GM12865 (cell line): ENCODE results near the gene SPDYE1.
"Not testable (repeated sequence)": the region's sequence is repeated elsewhere in the genome, so short reads cannot be mapped to it uniquely, and the experiment has no call there.

Experiments used
- DNase-seq: peaks from one replicate; pipeline ENCODE4 v3.0.0; 2010; ENCODE audit warnings: low read depth
- H3K4me3 ChIP-seq: 2 replicates; pipeline ENCODE4 v1.5.1; 2011; ENCODE audit warnings: mild to moderate bottlenecking, low read depth, low read length, control low read depth
- TF ChIP-seq, protein P1 (sequence below): IDR thresholded peaks from 2 replicates; pipeline ENCODE4 v1.5.1; 2011; ENCODE audit warnings: low read length, control low read depth, low read depth, inconsistent platforms; ENCODE audit not compliant: insufficient read depth; ENCODE audit errors: missing control alignments

SPDYE1 gene, protein sequence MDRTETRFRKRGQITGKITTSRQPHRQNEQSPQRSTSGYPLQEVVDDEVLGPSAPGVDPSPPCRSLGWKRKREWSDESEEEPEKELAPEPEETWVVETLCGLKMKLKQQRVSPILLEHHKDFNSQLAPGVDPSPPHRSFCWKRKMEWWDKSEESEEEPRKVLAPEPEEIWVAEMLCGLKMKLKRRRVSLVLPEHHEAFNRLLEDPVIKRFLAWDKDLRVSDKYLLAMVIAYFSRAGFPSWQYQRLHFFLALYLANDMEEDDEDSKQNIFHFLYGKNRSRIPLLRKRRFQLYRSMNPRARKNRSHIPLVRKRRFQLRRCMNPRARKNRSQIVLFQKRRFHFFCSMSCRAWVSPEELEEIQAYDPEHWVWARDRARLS

DNA sequence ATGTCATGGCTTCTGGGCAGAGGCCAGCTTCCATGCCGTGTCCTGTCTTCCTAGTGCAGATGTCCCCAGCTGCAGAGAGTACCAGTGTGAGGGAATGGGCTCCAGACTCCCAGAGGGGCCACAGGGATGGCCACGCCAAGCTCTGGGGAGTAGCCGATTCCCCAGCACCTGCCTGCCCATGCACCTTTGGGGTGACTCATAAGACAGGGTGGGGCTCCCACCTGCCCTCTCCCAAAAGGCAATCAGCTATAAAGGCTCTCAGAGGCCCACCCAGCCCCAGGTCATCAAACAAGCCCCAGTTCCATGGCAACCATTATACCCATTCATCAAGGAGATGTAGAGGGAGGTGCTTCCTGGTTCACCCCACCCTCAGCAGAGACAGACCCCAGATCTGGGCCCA is at the start of gene SPDYE1:
Gene SPDYE1, plus strand, starts transcription at position 366 of the 400 bp plus-strand sequence. CDS start 2,053 bp downstream, outside the sequence.
- not testable (repeated sequence) for H3K4me3 ChIP-seq, DNase-seq

DNA sequence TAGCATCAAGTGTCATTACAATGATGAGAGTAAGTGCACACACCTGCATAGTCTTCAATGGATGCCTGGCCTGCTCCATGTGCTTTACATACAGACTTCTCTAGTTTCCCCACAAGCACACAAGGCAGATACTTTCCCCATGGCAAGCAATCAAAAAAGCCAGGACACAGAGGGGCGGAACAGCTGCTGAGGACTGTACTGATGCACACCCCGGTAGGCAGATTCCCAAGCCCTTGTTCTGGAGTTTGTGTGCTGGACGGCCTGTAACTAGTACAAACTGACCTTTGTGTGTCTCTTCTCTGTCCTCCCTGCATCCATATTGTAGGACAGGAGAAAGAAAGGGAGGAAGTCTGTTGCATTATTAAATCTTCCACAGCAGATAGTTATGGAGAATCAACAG is 45.7 kb upstream of the SPDYE1 start:
- H3K4me3 ChIP-seq = no peak overlapping the region
- no peak for DNase-seq
- TF ChIP-seq, protein P1, sequence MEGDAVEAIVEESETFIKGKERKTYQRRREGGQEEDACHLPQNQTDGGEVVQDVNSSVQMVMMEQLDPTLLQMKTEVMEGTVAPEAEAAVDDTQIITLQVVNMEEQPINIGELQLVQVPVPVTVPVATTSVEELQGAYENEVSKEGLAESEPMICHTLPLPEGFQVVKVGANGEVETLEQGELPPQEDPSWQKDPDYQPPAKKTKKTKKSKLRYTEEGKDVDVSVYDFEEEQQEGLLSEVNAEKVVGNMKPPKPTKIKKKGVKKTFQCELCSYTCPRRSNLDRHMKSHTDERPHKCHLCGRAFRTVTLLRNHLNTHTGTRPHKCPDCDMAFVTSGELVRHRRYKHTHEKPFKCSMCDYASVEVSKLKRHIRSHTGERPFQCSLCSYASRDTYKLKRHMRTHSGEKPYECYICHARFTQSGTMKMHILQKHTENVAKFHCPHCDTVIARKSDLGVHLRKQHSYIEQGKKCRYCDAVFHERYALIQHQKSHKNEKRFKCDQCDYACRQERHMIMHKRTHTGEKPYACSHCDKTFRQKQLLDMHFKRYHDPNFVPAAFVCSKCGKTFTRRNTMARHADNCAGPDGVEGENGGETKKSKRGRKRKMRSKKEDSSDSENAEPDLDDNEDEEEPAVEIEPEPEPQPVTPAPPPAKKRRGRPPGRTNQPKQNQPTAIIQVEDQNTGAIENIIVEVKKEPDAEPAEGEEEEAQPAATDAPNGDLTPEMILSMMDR = no peak

DNA sequence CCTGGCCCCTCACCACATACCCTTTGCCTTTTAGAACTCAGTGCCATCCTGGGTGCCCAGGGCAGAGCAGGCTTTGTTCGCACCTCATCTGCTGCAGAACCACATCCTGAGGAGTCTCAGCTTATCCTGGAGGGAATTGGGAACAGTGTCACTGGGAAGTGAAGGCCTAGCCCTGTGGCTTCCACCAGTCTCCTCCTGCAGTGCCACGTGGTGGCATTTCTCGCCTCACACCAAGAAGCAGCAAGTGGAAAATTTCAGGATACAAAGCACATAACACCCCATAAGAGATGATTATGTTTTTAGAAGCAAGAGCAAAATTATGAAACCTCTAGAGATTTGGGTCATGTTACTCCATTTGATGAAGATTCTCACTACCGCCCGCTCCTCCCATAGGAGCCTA is 44.6 kb upstream of the SPDYE1 start:
- H3K4me3 ChIP-seq = no peak overlapping the region
- no peak for DNase-seq
- TF ChIP-seq, protein P1 = no peak

DNA sequence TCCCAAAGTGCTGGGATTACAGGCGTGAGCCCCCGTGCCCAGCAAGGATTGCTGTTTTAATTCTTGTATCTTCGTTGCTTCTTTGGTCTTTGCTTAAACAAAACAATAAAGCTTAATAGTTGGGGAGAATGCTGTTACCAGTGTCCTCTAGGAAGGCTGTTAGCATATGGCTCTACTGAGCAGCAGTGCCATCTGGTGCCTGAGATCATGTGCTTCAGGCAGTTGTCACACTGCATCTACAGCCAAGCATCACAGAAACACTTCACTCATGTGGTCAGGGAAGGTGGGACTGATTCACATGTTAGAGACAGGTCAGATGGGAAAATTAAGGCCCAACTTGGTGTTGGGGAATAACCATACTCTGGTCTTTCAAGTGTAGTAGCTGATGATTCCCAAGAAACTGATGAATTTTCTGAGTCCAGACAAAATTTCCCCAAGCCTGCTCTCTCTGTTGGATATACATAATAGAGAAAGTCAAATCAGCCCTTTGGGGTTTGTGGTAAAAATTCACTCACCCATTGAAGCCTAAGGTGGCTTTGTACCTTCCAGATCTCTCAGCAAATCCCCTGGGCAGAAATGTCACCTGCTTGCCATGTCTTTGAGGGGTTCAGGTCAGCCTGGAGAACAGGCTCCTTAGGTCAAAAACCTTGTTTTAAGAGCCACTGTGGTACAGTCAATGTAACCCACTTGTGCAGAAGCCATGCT is 43.0 kb upstream of the SPDYE1 start:
- TF ChIP-seq, protein P1 = peak; percentile 47
- peak; percentile 60 for DNase-seq
- H3K4me3 ChIP-seq = no peak overlapping the region

DNA sequence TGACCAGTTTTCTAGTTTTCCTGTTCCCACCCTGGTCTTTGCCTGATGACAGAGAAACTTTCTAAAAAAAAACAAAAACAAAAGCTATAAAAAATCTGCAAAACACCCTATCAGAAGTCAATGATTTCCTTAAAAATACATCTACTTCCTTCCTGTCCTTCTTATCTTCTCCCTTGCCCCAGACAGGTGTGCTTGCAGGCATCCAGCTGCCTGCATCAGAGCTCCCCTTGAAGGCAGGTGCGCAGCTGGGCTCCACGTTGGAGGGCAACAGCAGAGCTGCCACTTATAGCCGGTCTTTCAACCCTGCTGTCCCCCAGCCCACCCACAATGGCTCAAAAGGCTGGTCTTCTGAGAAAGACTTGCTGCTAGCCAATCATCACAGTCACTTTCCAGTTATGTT is 41.7 kb upstream of the SPDYE1 start:
- H3K4me3 ChIP-seq = no peak overlapping the region

DNA sequence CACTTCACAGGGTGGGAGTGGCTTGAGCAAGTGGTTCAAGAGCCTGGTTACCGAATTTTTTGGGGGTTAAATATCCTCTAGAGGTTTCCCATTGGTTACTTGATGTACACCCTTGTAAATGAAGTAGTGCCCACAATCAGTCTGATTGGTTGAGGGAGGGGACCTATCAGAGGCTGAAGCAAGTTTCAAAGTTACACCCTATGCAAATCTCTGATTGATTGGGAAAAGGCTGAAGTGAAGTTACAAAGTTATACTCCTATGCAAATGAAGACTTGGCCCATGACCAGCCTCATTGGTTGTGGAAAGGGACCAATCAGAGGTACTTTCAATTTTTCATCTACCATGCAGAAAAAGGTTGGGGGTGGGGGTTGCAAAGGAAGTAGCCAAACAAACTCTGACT is 36.8 kb upstream of the SPDYE1 start:
- no peak for DNase-seq

More for the DNA sequence above, 41.7 kb upstream of the SPDYE1 start:
- TF ChIP-seq, protein P1 = no peak
- no peak for DNase-seq

DNA sequence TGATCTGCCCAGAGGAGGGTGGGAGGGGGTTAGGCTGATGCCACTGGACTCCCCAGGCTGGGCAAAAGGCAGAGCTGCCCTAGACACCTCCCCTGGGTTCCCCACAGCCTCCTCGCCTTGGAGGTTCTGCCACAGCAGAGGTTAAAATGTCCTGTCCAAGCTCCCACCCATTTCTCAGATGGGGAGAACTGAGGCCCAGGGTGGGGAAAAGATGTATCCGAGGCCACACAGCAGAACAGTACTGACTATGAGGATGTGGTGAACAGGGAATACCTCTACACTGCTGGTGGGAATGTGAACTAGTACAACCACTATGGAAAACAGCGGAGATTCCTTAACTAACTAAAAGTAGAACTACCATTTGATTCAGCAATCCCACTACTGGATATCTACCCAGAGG is 31.3 kb upstream of the SPDYE1 start:
- DNase-seq, H3K4me3 ChIP-seq: not testable (repeated sequence)

More for the DNA sequence above, 36.8 kb upstream of the SPDYE1 start:
- TF ChIP-seq, protein P1 = no peak
- H3K4me3 ChIP-seq = no peak overlapping the region

DNA sequence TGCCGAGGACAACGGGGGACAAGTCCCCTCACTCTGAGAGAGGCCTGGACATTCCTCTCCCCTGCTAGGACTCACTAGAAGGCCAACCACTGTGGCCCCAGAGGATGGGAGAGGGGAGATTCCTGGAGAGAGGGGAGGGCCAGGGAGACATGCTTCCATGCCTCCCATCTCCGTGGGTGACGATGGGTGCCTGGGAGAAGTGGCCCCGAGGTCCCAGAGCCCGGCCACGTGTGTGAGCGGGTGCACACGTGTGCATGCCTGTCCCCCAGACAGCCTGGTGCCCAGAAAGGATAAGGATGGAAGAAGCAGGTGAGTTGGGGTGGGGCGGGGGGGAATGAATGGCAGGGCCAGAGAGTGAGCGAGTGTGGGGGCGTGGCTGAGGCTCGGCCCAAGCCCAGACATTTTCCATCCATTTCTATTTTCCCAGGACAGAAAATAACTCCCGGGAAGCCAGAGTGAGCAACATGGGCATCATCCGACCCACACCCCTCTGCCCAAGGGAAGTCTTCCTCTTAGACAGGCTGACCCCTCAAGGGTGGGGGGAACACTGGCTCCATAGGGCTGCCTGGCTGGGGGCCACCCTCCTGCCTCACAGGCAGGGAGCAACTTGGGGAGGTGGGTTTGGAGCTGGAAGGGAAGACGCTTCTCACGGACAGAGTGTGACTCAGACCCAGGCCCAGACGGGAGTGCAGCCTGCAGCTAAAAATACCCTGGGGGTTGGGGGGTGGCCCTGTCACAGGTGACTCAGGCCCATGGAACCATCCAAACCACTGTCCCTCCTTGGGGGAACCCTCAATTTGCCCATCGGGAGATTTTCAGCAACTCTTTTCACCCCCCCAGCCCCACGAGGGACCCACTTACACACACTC is 29.3 kb upstream of the SPDYE1 start:
- not testable (repeated sequence) for H3K4me3 ChIP-seq, DNase-seq

DNA sequence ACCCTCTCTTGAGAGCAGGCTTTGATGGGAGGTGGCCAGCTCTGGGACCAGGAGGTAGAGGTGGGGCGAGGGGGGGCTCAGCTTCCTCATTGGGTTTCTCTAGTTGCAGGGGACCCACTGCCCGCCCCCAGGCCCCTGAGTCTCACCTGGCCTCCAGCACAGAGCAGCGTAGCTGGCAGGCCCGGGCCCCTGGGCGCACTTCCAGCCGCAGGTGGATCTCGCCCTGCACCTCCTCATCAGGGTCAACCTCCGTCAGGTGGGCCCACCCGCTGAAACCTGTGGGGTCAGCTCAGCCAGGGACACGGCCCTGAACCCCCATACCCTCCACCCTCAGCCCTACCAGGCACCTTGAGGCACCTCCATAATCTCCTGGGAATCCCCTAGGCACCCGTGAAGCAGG is 28.1 kb upstream of the SPDYE1 start:
- not testable (repeated sequence) for DNase-seq, H3K4me3 ChIP-seq

DNA sequence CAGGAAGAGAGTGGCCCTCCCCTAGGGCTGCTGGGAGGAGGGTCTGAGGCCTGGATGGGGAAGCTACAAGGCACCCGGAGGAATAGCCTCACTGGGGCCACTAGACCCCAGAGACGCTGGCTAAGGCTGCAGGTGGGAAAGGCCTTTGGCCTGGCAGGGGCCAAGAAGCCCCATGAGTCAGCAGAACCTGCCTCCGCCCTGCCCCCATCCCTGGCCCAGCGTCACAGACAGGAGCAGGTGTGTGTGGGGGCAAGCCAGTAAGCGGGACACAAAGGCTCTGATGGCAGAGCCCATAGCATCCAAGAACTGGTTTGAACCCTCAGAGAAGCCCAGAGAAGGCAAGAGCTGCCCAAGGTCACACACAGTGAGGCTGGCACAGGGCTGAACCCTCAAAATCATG is 27.0 kb upstream of the SPDYE1 start:
- H3K4me3 ChIP-seq, DNase-seq: not testable (repeated sequence)

DNA sequence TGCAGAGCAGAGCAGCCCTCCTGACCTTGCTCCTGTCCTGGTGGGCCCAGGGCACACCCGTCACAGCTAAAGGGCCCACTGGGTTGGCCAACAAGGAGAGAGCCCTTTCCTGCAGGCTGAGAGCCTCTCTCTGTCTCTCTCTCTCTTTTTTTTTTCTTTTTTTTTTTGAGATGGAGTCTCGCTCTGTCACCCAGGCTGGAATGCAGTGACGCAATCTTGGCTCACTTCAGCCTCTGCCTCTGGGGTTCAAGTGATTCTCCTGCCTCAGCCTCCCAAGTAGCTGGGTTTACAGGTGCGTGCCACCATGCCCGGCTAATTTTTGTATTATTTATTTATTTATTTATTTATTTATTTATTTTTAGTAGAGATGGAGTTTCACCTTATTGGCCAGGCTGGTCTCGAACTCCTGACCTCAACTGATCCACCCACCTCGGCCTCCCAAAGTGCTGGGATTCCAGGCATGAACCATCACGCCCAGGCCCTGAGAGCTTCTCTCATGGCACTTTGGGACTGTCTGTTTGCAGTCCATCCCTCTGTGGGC is 23.6 kb upstream of the SPDYE1 start:
- DNase-seq, H3K4me3 ChIP-seq: not testable (repeated sequence)
